ENCODE data around the gene GALK2.

GALK2 gene

DNA sequence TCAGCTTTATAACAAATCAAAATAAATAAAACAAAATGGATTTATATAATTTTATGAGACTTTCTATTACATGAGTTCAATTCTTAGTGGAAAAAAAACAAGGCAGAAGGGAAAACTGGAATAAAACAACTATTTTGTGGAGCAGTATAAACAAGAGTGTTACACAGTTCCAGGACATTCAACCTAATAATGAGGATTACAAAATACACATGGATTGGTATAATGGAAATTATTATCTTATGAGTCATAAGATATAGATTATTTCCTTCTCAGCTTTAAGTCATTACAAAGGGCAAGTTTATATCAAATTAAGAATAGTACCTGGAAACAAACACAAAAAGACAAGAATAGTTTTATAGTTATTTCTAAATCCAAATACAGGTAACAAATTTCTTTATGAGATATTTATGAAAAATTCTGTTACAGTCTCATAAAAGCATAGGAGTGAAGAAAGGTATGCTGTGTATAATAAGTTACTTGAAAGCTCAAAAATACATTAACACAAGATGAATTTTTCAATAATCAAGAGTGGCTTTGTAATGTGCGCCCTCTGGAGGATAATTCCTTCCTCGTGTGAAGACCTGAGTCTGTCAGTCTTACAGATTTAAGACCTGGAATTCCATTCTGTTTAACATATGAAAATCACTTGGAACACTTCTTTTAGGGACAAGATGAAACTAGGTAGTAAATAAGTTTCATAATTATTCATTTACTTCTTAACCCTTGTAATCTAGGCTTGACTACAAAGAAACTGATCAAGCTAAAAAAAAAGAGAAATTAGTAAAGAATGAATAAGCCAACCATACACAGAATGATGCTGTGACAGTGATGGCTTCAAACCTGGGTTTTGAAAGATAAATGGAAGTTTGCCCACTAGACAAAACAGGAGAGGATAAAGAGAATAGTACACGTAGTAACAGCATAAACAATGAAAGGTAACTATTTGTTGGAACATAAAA lies 24.1 kb upstream of the GALK2 start:
- H3K36me3 ChIP-seq (replicated peaks) = peaks cover 24% of the 10 kb centered on the region
- H3K4me3 ChIP-seq (ENCODE audit: low read depth, low read length) = no peak overlapping the region
- H3K27me3 ChIP-seq (replicated peaks) = no peaks in the 10 kb centered on the region
- peak; percentile 71 for TF ChIP-seq CTCF (IDR thresholded peaks at IDR 0.05; ENCODE audit: low read depth, low read length, missing control alignments)
- in situ Hi-C loops (cut with HindIII; ENCODE audit: low pct_ligation_motif_present, low sequenced_read_pairs) = no loop called here
- DNase-seq = peak; percentile 73
- H3K27ac ChIP-seq = no peak overlapping the region

- no peak for DNase-seq
- in situ Hi-C loops (cut with HindIII; ENCODE audit: low pct_ligation_motif_present, low sequenced_read_pairs) = no loop called here
- TF ChIP-seq CTCF (IDR thresholded peaks at IDR 0.05; ENCODE audit: low read depth, low read length, missing control alignments) = no peak
- Histone ChIP-seq H3K27me3 (replicated peaks) (no peaks in the 10 kb centered on the region), H3K27ac (no peak overlapping the region), H3K4me3 (ENCODE audit: low read depth, low read length) (no peak overlapping the region), H3K36me3 (replicated peaks) (peaks cover 5% of the 10 kb centered on the region)
These were observed 21.7 kb upstream of the GALK2 start for GRCh38 chr15:49148298-49148697.

DNA sequence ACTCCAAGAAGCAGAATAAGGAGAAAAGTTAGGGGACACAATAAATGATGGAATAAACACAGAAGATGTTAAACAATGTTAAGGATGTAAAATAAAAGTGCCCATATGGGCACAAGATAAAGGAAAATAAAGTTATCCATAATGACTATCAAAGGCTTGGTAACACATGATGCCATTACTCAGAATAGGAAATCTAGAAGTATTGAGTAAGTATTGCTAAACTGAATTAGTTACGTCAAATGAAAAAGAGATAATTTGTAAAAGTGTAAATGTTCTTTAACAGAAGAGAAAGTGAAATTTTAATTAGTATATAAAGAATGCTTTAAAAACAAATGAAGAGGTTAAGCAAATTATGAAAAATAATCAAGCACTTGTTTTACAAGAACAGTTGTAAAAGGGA lies 21.3 kb upstream of the GALK2 start:
- H3K4me3 ChIP-seq (ENCODE audit: low read depth, low read length) = no peak overlapping the region
- H3K27me3 ChIP-seq (replicated peaks) = no peaks in the 10 kb centered on the region
- no peak overlapping the region for H3K27ac ChIP-seq
- DNase-seq = no peak
- H3K36me3 ChIP-seq (replicated peaks) = peaks cover under 1% of the 10 kb centered on the region
- TF ChIP-seq CTCF (IDR thresholded peaks at IDR 0.05; ENCODE audit: low read depth, low read length, missing control alignments) = no peak
- in situ Hi-C loops (cut with HindIII; ENCODE audit: low pct_ligation_motif_present, low sequenced_read_pairs) = no loop called here

DNA sequence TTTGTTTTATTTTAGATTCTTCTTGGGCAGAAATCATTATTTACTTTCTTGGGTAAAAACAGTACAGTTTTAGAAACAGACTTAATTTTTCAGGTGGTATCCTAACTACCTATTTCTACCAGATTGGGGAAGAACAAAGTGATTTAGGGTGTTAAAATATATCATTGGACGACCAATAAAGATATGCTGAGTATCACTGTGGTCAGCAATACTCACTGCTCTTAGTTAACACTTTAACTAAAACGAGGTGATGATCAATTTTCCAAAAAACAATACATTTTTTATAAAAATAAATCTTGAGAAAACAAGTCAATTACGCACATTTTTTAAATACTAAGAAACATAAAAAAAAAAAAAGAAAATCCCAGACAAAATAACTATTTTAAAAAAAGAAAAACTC lies 18.2 kb upstream of the GALK2 start:
- no peak overlapping the region for H3K27ac ChIP-seq
- H3K36me3 ChIP-seq (replicated peaks) = no peaks in the 10 kb centered on the region
- no peak overlapping the region for H3K4me3 ChIP-seq (ENCODE audit: low read depth, low read length)
- in situ Hi-C loops (cut with HindIII; ENCODE audit: low pct_ligation_motif_present, low sequenced_read_pairs) = no loop called here
- H3K27me3 ChIP-seq (replicated peaks) = no peaks in the 10 kb centered on the region
- no peak for TF ChIP-seq CTCF (IDR thresholded peaks at IDR 0.05; ENCODE audit: low read depth, low read length, missing control alignments)
- DNase-seq = no peak

- Histone ChIP-seq H3K27ac (no peak overlapping the region), H3K4me3 (ENCODE audit: low read depth, low read length) (no peak overlapping the region), H3K27me3 (replicated peaks) (no peaks in the 10 kb centered on the region), H3K36me3 (replicated peaks) (no peaks in the 10 kb centered on the region)
- in situ Hi-C loops (cut with HindIII; ENCODE audit: low pct_ligation_motif_present, low sequenced_read_pairs) = no loop called here
- DNase-seq = no peak
- TF ChIP-seq CTCF (IDR thresholded peaks at IDR 0.05; ENCODE audit: low read depth, low read length, missing control alignments) = no peak
These were observed 17.3 kb upstream of the GALK2 start for GRCh38 chr15:49152552-49153312.

All from brain microvascular endothelial cell (primary cell).